ENCODE results near the gene GABBR2. TPM values are rescaled to one million over a fixed set of nuclear protein-coding genes. Genes with fewer than 3 reads are reported as not detected.

GABBR2 gene
- total RNA-seq, 4 donors from 2014 or later = 0.32 to 1.7 TPM; not detected in 2

- Histone ChIP-seq H3K27me3 (no peaks in the 10 kb centered on the region), H3K4me3 (no peak overlapping the region), H3K27ac (no peak overlapping the region), H3K4me1 (no peaks in the 10 kb centered on the region), H3K36me3 (no peaks in the 10 kb centered on the region), H3K9me3 (no peaks in the 10 kb centered on the region)
- DNase-seq (ENCODE audit: low spot score in 2 of 2) = no peak
- WGBS = 76% methylated on average over 6 of the region's 6 CpGs
- no peak for TF ChIP-seq POLR2AphosphoS5 (IDR thresholded peaks at IDR 0.05)
- TF ChIP-seq POLR2A (IDR thresholded peaks at IDR 0.05) = no peak
- TF ChIP-seq EP300 (IDR thresholded peaks at IDR 0.05) = no peak
- TF ChIP-seq CTCF (IDR thresholded peaks at IDR 0.05) = no peak
These were observed 190.2 kb downstream of the GABBR2 start for GRCh38 chr9:98518556-98518955.

- Histone ChIP-seq H3K36me3 (no peaks in the 10 kb centered on the region), H3K27ac (no peak overlapping the region), H3K9me3 (no peaks in the 10 kb centered on the region), H3K4me3 (no peak overlapping the region), H3K4me1 (no peaks in the 10 kb centered on the region), H3K27me3 (no peaks in the 10 kb centered on the region)
- DNase-seq (ENCODE audit: low spot score in 2 of 2) = no peak
- 72% methylated on average over 5 of the region's 5 CpGs for WGBS
- no peak for TF ChIP-seq POLR2A (IDR thresholded peaks at IDR 0.05)
- TF ChIP-seq POLR2AphosphoS5 (IDR thresholded peaks at IDR 0.05) = no peak
- no peak for TF ChIP-seq EP300 (IDR thresholded peaks at IDR 0.05)
- TF ChIP-seq CTCF (IDR thresholded peaks at IDR 0.05) = no peak
These were observed 191.0 kb downstream of the GABBR2 start for GRCh38 chr9:98517761-98518160.

- WGBS = 96% methylated on average over 8 of the region's 9 CpGs
- no peak overlapping the region for H3K27ac ChIP-seq
- TF ChIP-seq POLR2AphosphoS5 (IDR thresholded peaks at IDR 0.05) = no peak
- TF ChIP-seq CTCF (IDR thresholded peaks at IDR 0.05) = no peak
- no peak for TF ChIP-seq POLR2A (IDR thresholded peaks at IDR 0.05)
- no peak for TF ChIP-seq EP300 (IDR thresholded peaks at IDR 0.05)
- no peaks in the 10 kb centered on the region for H3K4me1 ChIP-seq
- H3K9me3 ChIP-seq = no peaks in the 10 kb centered on the region
- H3K36me3 ChIP-seq = no peaks in the 10 kb centered on the region
- no peaks in the 10 kb centered on the region for H3K27me3 ChIP-seq
- DNase-seq (ENCODE audit: low spot score in 2 of 2) = no peak
- H3K4me3 ChIP-seq = no peak overlapping the region
These were observed 191.7 kb downstream of the GABBR2 start for GRCh38 chr9:98516897-98517503.

- Histone ChIP-seq H3K27me3 (no peaks in the 10 kb centered on the region), H3K4me1 (no peaks in the 10 kb centered on the region), H3K36me3 (no peaks in the 10 kb centered on the region), H3K27ac (no peak overlapping the region), H3K9me3 (no peaks in the 10 kb centered on the region), H3K4me3 (no peak overlapping the region)
- WGBS = 92% methylated on average over 7 of the region's 7 CpGs
- DNase-seq (ENCODE audit: low spot score in 2 of 2) = no peak
- TF ChIP-seq POLR2A (IDR thresholded peaks at IDR 0.05) = no peak
- TF ChIP-seq POLR2AphosphoS5 (IDR thresholded peaks at IDR 0.05) = no peak
- TF ChIP-seq EP300 (IDR thresholded peaks at IDR 0.05) = no peak
These were observed 192.4 kb downstream of the GABBR2 start for GRCh38 chr9:98516205-98516896.

GRCh38 chr9:98515506-98516204 is 193.1 kb downstream of the GABBR2 start:
- no peaks in the 10 kb centered on the region for H3K36me3 ChIP-seq
- no peak for TF ChIP-seq EP300 (IDR thresholded peaks at IDR 0.05)
- no peak for TF ChIP-seq CTCF (IDR thresholded peaks at IDR 0.05)
- no peak for TF ChIP-seq POLR2A (IDR thresholded peaks at IDR 0.05)
- no peak for TF ChIP-seq POLR2AphosphoS5 (IDR thresholded peaks at IDR 0.05)
- no peaks in the 10 kb centered on the region for H3K4me1 ChIP-seq
- no peak overlapping the region for H3K27ac ChIP-seq
- no peak overlapping the region for H3K4me3 ChIP-seq
- 83% methylated on average over 4 of the region's 4 CpGs for WGBS
- DNase-seq (ENCODE audit: low spot score in 2 of 2) = no peak
- H3K27me3 ChIP-seq = no peaks in the 10 kb centered on the region
- no peaks in the 10 kb centered on the region for H3K9me3 ChIP-seq

Data from suprapubic skin (tissue), 4 donors.